HG02852 (cell line): ENCODE measurements around the gene DLGAP4.
"Not testable (repeated sequence)": the region's sequence is repeated elsewhere in the genome, so short reads cannot be mapped to it uniquely, and the experiment has no call there.

Experiments
- ATAC-seq: cut with Tn5 transposase; IDR thresholded peaks from one replicate; pipeline ENCODE4 v1.9.1; 2021; ENCODE audit warnings: mild to moderate bottlenecking, moderate library complexity; ENCODE audit not compliant: unreplicated experiment

DLGAP4 gene

DNA sequence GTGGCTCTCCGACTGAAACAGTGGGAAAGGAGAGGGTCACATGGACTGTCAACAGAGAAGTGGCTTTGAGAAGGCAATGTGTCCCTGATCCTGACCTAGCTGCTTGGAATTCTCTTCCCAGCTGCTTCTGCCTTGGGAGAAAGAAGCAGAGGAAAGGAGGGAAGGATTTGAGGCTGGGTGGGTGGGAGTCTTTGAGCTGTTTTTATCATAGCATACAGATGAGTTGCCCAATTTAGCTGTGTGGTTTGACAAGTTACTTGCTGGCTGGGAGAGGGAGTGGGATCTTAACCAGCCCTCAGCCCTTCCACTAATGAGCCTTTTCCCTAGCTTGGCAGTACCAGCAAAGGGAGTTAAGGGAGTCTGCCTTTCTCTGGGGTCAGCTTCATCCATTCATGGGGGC lies 184.1 kb downstream of the DLGAP4 start:
- no peak for ATAC-seq

DNA sequence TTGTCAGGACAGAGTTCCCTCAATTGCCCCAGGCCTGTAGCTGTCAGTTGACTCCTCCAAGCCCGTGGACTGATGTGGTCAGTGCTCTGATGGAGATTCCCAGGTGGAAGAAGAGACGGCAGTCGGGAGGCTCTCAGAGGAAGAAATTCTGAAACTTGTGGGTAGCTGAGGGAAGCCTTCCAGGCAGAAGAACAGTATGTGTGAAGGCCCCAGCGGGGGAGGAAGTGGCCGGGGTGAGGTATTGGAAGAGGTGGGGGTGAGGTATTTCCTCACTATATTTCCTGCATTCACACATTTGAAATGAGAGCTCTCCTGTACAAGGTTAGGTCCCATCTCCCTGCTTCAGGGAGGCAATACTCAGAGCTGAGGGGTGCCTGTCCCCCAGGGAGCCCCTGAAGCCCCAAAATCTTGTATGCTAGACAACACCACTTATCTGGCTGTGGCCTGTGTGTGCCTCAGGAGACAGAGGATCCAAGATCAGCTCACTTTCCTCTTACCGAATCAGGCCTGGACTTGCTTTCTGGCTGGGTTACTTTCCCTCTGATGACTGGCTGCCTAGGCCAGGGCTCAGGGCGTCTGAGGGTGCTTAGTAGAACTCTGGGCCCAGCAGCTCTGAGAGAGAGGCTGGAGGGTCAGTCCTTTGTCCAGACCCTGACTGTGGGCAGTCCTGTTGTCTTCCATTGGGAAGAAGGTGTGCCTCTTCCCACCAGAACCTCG lies 185.9 kb downstream of the DLGAP4 start:
- no peak for ATAC-seq

DNA sequence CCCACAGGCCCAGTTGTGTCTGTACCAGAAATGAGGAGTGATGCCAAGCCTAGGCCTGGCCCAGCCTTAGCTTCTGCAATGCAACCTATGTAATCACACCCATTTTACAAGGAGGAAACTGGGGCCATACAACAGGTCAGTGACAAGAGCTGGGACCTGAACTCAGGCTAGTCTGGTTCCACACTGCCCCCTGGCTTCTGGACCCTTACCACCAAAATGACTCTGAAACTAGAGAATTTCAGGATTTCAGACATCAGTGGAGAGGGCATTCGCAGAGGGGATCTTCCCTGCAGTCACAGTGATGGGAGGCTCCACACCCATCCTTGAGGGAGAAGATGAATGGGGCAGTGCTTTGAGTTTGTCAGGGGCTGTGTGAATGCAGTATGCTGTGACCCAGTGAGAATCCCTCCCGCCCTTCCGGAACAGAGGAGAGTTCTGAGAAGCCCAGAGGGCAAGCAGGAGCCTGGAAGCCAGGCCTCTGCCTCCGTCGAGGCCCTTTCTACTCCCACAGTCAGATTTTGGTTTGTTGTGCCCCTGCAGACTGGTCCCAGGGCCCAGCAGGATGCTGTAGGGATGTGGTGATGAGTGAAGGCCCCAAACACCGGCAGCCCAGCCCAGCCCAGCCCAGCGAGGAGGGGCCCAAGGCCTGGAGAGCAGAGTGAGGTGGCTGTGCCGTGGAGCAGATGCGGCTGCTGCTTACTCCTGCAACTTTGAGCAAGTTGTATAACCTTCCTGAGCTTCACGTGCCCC lies 187.1 kb downstream of the DLGAP4 start:
- ATAC-seq, result no peak

DNA sequence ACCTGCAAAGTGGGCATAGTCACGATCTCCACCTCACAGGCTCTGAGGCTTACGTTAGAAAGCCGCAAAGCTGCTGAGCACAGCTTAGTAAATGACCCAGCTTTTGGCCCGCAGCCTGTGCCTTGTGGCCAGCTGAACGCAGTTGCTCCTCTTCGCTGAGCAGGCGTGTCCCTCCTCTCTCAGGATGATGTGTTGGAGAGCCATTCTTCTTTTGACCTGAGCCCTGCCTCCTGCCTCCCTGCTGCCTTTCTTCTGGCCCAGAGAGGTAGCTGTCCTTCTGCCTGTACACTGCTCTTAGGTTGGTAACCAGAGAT lies 187.6 kb downstream of the DLGAP4 start:
- no peak for ATAC-seq

DNA sequence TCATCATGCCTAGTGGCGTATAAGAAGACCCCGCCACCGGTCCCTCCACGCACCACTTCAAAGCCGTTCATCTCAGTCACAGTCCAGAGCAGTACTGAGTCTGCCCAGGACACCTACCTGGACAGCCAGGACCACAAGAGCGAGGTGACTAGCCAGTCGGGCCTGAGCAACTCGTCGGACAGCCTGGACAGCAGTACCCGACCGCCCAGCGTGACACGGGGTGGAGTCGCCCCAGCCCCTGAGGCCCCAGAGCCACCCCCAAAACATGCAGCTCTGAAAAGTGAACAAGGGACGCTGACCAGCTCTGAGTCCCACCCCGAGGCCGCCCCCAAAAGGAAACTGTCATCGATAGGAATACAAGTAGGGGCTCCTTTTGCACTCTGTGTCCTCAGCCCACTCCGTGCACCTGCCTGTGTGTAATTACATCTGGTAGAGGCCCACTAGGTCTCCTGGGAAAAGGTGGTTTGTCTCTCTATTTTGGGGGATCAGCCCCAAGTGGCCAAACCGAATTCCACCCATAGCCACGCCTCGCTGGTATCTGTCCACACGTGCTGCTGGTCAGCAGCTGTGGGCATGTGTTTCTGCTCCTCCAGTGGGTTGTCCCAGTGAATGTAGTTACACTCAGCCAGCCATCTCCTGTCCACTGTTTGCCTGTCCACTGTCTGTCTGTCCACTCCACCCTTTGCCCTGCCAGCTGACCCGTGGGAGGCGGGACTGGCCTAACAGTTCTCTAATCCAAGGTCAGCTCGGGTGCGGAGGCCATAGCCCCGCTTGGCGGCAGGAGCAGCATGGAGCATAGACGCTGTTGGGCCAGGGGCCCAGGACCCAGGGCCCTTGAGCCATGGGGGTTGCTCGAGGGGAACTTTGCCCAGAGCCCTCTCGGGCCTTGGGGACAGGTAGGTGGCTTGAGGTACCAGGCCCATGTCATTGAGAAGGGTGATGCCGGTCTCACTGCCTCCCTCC lies 190.8 kb downstream of the DLGAP4 start:
- ATAC-seq, result no peak

DNA sequence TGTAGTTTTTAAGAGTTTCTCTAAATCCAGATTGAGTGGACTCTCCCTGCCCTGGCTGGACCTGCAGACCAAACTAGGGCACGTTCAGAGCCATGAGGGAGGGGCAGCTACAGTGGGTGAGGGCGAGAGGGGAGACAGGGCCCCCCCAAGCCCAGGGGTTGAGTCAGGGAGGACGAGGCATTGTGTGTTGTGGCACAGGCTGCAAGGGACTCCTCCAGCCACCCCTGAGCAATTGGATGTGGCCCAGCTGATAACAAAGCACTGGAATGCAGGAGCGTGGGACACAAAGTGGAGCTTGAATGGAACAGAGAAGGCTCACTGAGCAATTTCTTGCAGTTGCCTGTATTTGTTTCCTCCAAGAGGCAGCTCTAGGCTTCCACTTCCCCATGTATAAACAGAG lies 191.7 kb downstream of the DLGAP4 start:
- ATAC-seq, result no peak

DNA sequence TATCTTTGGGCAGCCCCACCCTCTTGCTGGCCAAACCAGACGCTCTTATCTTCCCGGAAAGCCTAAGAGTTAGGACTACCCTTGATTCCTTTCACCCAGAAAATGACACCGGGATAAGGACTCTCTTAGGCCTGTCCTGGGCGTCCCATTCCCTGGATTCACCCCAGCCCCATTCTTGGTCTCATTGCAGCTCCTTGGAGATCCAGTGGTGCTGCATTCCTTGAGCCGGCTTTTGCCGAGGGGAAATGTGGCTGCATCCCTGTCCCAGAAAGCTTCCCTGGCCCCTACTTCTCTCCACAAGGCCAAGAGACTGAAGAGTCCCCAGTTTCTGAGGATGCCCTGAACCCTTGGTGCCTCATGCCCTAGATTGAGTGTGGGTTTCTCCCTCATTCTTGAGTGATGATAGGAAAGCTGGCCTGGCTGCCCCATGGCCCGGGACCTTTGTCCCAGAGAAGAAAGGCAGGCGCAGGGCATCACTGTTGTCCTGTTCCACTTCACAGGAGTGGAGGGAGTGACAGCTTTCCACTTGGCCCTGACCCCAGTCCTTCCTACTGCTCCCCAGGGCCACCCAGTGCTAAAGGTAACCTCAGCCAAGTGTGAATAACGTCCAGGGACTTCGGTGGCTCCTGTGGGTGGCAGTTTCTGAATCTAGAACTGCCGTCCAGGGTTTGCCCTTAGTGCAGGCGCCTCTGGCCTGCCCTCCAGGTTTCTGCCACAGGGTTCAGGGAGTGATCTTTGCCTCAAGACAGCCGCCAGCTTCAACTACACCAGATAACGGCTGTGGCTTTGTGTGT lies 192.4 kb downstream of the DLGAP4 start:
- no peak for ATAC-seq

DNA sequence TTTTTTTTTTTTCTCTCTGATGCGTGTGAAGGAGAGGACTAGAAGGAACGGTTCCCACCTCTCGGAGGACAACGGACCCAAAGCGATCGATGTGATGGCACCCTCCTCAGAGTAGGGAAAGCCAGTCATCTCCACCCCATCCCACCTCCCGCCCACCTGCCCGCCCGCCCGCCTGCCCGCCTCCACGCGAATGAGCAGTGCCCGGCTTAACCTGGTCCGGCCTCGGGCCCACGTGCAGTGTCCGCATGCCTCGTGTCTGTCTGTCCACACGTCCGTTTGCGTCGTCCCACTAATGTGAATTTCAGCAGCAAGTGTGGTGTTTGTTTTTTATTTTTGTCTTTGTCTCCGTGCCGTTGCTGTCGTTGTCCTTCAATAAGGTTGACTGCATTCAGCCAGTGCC lies 193.1 kb downstream of the DLGAP4 start:
- no peak for ATAC-seq

DNA sequence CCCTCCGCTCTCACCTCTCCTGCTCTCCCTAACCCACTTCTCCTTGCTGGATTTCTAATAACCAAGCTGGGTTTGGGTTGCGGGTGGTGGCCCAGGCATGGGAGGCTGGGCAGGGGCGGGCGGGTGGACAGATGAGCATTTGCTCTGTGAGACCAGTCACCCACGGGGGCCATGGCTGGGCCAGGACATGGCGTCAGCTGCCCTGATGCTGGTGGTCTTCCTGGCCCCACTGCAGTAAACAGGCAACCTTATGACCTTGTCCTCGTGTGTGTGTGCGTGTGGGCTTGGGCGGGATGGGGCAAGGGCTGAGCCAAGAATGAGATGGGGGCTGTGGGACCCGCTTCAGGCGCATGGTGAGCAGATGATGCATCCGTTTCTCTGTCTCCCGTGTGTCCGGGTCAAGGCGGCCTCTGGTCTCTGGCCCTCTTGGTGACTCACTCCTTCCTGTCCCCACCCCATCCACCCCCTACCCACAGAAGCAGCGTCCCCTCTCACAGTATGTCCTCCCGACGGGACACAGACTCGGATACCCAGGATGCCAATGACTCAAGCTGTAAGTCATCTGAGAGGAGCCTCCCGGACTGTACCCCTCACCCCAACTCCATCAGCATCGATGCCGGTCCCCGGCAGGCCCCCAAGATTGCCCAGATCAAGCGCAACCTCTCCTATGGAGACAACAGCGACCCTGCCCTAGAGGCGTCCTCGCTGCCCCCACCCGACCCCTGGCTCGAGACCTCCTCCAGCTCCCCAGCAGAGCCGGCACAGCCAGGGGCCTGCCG lies 193.8 kb downstream of the DLGAP4 start:
- ATAC-seq, result no peak

DNA sequence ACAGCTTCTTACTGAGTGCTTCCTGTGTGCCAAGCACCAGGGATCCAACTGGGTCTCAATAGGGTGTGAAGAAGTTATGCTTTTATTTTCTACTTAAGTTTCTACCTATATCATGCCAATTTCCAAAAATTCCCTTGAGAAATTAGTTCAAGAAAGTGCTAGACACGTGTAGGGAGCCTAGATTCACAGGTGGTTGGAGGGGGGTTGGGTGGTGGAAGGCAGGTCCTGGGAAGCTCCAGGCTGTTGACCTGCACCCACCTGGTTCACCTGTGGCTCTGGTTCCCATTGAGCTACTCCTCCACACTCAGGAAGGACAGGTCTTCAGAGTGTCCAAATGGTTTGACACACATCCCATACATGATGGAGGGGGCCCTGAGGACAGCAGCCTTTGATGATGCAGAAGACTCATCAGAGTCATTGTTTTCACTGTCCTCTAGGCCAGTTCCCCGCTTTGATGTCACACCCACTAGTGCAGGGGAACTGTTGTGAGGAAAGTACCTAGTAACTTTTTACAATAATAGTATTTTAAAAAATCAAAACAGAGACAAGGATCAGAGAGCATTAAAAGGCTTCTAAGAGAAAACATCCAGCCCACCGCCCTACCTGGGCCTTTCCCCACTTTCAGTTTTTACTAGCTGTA lies 195.3 kb downstream of the DLGAP4 start:
- ATAC-seq, result no peak

DNA sequence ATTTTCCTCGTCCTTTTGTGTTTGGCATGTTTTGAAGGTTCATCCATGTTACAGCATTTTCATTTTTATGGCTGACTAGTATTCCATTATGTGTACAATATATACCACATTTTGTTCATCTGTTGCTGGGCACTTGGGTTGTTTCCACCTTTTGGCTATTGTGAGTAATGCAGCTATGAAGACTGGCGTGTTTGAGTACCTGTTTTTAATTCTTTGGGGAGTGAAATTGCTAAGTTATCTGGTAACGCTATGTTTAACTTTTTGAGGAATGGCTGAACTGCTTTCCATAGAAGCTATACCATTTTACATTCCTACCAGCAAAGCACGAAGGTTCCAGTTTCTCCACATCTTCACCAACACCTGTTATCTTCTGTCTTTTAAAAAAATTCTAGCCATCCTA lies 198.2 kb downstream of the DLGAP4 start:
- no peak for ATAC-seq

DNA sequence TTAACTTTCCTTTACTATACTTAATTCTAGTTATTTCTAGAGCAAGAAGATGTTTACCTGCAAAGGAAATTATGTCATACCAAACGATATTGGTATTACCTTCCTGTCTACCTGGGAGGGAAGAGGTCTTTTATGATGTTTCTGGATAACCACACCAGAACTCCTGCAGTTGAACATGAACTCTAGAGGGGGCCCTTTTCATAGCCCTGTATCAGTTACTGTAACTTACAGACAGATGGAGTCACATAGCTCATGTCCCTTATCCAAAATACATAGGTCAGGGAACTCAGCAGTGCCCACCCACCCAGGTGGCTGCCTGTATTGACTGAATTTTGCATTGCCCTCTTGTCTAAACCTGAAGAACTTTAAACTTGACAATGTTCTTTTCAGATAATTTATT lies 200.1 kb downstream of the DLGAP4 start:
- no peak for ATAC-seq

DNA sequence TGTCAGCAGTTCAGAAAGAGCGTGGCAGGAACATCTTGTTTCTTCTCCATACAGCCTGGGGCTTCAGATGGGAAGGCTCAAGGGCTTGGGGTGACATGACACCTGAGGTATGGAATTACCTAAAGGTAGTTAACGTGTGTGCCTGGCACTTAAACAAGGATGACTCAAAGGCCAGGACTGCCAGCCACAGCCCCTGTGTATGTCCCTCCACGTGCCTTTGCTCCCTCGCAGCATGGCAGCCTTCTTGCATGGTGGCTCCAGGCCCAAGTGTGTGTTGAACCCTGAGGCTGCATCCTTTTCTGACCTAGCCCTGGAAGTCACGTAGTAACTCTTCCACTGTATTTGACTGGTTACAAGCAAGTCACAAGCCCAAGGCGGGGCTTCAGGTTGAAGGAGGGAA lies 201.6 kb downstream of the DLGAP4 start:
- ATAC-seq, result no peak

DNA sequence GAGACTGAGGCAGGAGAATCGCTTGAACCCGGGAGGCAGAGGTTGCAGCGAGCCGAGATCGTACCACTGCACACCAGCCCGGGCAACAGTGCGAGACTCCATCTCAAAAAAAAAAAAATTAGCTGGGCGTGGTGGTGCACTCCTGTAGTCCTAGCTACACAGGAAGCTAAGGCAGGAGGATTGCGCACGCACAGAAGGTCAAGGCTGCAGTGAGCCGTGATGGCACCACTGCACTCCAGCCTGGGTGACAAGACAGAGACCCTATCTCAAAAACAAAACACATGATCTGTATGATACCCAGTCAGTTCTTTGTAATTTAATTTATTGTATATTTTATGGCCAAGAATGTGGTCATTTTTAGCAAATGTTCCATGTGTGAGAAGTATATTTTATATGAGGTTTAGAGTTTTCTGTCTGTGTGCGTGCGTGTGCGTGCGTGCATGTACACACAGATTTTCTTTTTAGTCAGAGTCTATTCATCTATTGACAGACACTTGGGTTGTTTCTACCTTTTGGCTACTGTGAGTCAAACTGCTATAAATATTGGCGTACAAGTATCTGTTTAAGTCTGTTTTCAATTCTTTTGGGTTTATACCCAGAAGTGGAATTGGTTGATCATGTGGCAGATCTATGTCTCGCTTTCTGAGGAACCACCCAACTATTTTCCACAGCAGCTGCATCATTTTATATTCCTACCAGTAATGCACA lies 213.0 kb downstream of the DLGAP4 start:
- no peak for ATAC-seq

DNA sequence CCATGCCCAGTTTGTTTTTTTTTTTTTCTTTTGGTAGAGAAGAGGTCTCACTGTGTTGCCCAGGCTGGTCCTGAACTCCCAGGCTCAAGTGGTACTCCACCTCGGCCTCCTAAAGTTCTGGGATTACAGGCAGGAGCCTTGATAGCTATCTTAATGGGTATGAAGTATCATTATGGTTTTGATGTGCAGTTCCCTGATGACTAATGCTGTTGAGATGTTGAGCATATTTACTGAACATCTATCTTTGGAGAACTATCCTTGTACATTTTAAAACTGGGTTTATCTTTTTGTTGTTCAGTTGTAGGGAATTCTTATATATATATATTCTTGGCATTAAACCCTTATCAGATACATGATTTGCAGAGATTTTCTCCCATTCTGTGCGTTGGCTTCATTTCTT lies 213.8 kb downstream of the DLGAP4 start:
- no peak for ATAC-seq

DNA sequence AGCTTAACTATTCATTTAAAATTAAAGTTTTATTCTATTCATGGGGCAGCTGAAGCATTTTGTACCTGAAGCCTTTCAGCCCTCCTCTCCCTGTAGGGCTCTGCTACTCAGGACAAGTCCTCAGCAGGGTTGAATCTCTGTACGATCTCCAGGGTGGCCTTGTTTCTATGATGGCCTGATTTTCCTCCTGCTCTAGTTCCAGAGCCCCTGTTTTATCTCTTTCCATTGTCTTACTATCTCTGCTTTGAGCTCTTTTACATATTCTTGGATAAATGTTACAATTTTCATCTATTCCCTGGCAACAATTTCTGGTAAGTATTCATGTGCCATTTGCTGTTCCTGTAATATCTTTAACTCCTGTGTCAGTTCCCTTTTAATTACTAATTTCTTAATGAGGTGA lies 215.4 kb downstream of the DLGAP4 start:
- ATAC-seq, result no peak

DNA sequence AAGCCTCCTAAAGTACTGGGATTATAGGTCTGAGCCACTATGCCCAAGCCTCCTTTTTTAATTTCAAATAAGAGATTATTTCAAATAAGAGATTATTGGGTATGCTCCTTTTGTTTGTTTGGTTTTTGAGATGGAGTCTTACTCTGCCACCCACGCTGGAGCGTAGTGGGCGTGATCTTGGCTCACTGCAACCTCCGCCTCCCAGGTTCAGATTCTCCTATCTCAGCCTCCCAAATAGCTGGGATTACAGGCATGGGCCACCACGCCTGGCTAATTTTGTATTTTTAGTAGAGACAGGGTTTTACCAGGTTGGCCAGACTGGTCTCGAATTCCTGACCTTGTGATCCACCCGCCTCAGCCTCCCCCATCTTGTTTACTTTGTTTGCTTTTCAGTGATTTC lies 216.3 kb downstream of the DLGAP4 start:
- ATAC-seq, result not testable (repeated sequence)

DNA sequence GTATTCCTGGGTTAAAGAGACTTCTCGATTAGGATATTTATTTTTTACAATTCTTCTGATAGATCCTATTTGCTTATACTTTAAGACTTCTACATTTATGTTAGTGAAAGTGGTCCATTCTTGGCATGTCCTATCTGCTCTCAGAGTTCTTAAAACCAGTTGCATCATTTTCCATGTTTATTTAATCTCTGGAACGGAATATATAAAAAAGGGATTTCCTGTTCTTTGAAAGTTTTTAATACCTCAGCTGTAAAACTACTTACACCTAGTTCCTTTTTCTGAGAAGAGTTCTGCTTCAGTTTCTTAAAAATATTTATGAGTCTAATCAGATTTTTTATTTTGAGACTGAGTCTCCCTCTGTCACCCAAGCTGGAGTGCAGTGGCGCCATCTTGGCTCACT lies 217.2 kb downstream of the DLGAP4 start:
- no peak for ATAC-seq
